Colonic mucosa (tissue), 4 donors: Measurements from ENCODE around the gene ZNF333. TPM values are rescaled to one million over a fixed set of nuclear protein-coding genes. Genes with fewer than 3 reads are reported as not detected.

Experiments
- DNase-seq: peaks from one replicate; pipeline ENCODE4 v3.0.0-alpha.2; 2020
- H3K27ac ChIP-seq: fragments of 200-600 bp; one replicate; pipeline ENCODE4 v1.8.0; 2021
- H3K27me3 ChIP-seq: fragments of 200-600 bp; one replicate; pipeline ENCODE4 v1.8.0; 2021
- H3K36me3 ChIP-seq: fragments of 200-600 bp; one replicate; pipeline ENCODE4 v1.8.0; 2021
- H3K4me1 ChIP-seq: fragments of 200-600 bp; one replicate; pipeline ENCODE4 v1.8.0; 2021; ENCODE audit warnings: mild to moderate bottlenecking
- H3K4me3 ChIP-seq: fragments of 200-600 bp; one replicate; pipeline ENCODE4 v1.8.0; 2021
- H3K9ac ChIP-seq, 2 donors: one replicate each; pipeline ENCODE4 v1.7.0; 2013; ENCODE audit warnings: control low read depth in 2 of 2, low read depth in 2 of 2, low read length in 2 of 2
- H3K9me3 ChIP-seq: fragments of 200-600 bp; one replicate; pipeline ENCODE4 v1.8.0; 2021
- intact Hi-C: fragments of 100-400 bp; cut with DNase I; formaldehyde crosslinking; loops from one replicate; pipeline ENCODE4 v1.14.1; 2022
- total RNA-seq, 2 donors: library from RNA; stranded (reverse); fragmentation: NEBNext Ultra II Directional in 1 of 2; extraction: Animal tissue kit (Norgen Biotek cat#: 25700) in 1 of 2; gene quantifications; one replicate each; pipeline ENCODE4 v1.2.1, GENCODE V29; 2021
- TF ChIP-seq, protein P1 (sequence below): fragments of 200-600 bp; IDR thresholded peaks from one replicate; pipeline ENCODE4 v1.8.0; 2022; ENCODE audit warnings: antibody characterized with exemption, mild to moderate bottlenecking
- donor health status: healthy.
- donor health status: DM: no; HTN: no; CAD: no.
- donor health status: DM: no; HTN: no; CAD: no.

Gene ZNF333
- total RNA-seq, 2 donors from 2014 or later, result 6.7 to 7.3 TPM

DNA sequence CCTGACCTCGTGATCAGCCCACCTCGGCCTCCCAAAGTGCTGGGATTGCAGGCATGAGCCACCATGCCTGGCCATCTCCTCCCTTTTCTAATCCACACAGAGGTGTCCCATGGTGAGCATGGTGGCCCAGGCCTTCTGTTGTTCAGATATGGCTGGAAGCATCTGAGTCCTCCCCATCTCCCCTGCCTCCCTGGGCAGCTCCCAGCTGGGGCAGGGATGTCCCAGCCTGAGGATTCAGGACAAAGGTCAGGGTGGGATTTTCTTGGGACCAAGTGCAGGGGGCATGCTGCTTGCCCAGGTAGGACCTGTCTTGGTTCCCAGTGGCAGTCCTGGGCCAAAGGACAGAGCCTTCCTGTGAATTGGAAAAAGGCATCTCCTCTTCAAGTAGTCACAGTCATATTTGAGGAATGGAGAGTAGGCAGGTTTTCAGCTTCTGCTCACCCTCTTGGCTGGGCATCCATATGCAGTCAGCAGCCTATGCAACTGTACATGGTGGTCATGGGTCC, 77.7 kb downstream of the ZNF333 start:
- H3K9ac ChIP-seq, result no peak overlapping the region
- TF ChIP-seq, protein P1, sequence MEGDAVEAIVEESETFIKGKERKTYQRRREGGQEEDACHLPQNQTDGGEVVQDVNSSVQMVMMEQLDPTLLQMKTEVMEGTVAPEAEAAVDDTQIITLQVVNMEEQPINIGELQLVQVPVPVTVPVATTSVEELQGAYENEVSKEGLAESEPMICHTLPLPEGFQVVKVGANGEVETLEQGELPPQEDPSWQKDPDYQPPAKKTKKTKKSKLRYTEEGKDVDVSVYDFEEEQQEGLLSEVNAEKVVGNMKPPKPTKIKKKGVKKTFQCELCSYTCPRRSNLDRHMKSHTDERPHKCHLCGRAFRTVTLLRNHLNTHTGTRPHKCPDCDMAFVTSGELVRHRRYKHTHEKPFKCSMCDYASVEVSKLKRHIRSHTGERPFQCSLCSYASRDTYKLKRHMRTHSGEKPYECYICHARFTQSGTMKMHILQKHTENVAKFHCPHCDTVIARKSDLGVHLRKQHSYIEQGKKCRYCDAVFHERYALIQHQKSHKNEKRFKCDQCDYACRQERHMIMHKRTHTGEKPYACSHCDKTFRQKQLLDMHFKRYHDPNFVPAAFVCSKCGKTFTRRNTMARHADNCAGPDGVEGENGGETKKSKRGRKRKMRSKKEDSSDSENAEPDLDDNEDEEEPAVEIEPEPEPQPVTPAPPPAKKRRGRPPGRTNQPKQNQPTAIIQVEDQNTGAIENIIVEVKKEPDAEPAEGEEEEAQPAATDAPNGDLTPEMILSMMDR, result no peak
- DNase-seq, result no peak
- no peaks in the 10 kb centered on the region for H3K9me3 ChIP-seq
- H3K4me1 ChIP-seq, result no peaks in the 10 kb centered on the region
- no peak overlapping the region for H3K27ac ChIP-seq
- no peaks in the 10 kb centered on the region for H3K36me3 ChIP-seq
- H3K4me3 ChIP-seq, result no peak overlapping the region
- intact Hi-C loops, result loop anchor here (5.0 kb wide), 1 partner anchor 370 kb away; no protein-coding TSS in a partner anchor
- no peaks in the 10 kb centered on the region for H3K27me3 ChIP-seq

DNA sequence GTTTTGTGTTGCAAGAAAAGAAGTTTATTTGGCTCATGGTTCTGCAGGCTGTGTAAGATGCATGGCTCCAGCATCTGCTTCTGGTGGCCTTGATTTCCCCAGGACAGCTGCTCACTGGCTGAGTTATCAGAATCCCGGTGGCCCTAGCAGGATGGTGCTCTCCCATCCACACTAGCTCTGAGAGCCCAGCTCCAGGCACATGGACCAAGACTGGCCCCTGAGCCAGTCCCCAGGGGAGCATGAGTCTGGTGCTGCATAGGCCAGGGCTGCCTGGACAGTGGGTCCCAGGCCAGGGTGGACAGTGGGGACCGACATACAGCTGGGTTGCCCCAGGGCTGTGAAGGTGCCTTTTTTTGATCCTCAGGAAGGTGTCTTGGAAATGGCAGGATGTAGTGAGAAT, 78.2 kb downstream of the ZNF333 start:
- Histone ChIP-seq H3K27me3 (no peaks in the 10 kb centered on the region), H3K27ac (no peak overlapping the region), H3K9ac (no peak overlapping the region), H3K36me3 (no peaks in the 10 kb centered on the region), H3K4me3 (no peak overlapping the region), H3K4me1 (no peaks in the 10 kb centered on the region), H3K9me3 (no peaks in the 10 kb centered on the region)
- no peak for DNase-seq
- TF ChIP-seq, protein P1, result no peak
- intact Hi-C loops, result loop anchor here (5.0 kb wide), 1 partner anchor 371 kb away; no protein-coding TSS in a partner anchor

DNA sequence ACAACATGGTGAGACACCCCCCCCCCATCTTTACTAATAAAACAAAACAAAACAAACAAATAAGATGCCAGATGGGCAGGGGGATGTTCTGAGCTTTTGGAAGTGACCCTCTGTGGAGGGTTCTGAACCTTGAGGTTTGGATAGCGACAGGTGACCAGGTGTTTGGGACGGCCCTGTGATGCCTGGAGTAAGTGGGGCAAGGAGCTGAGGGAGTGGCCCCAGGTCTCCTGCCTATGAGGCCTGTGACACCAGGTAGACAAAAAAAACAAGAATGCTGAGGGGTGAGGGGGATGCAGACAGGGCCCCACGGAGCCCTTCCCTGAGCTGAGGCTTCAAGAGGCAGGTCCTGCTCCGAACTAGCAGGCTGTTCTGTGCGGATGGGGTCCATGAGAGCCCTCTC, 79.4 kb downstream of the ZNF333 start:
- Histone ChIP-seq H3K27me3 (no peaks in the 10 kb centered on the region), H3K4me3 (no peak overlapping the region), H3K9me3 (no peaks in the 10 kb centered on the region), H3K4me1 (no peaks in the 10 kb centered on the region), H3K36me3 (no peaks in the 10 kb centered on the region), H3K9ac (no peak overlapping the region), H3K27ac (no peak overlapping the region)
- TF ChIP-seq, protein P1, result no peak
- DNase-seq, result no peak
- intact Hi-C loops, result loop anchor here (5.0 kb wide), 1 partner anchor 372 kb away; no protein-coding TSS in a partner anchor

DNA sequence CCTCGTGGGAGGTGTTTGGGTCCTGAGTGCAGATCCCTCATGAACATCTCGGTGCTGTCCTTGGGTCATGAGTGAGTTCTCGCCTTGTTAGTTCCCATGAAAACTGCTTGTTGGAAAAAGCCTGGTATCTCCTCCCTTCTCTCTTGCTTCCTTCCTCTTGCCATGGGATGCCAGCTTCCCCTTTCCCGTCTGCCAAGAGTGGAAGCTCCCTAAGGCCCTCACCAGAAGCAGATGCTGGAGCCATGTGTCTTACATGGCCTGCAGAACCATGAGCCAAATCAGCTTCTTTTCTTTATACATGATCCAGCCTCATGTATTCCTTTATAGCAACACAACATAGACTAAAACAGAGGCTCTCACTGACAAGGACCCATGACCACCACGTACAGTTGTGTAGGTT, 80.3 kb downstream of the ZNF333 start:
- Histone ChIP-seq H3K36me3 (no peaks in the 10 kb centered on the region), H3K4me3 (no peak overlapping the region), H3K9ac (no peak overlapping the region), H3K9me3 (no peaks in the 10 kb centered on the region), H3K27ac (no peak overlapping the region), H3K4me1 (no peaks in the 10 kb centered on the region), H3K27me3 (no peaks in the 10 kb centered on the region)
- intact Hi-C loops, result no loop called here
- TF ChIP-seq, protein P1, result no peak
- no peak for DNase-seq

DNA sequence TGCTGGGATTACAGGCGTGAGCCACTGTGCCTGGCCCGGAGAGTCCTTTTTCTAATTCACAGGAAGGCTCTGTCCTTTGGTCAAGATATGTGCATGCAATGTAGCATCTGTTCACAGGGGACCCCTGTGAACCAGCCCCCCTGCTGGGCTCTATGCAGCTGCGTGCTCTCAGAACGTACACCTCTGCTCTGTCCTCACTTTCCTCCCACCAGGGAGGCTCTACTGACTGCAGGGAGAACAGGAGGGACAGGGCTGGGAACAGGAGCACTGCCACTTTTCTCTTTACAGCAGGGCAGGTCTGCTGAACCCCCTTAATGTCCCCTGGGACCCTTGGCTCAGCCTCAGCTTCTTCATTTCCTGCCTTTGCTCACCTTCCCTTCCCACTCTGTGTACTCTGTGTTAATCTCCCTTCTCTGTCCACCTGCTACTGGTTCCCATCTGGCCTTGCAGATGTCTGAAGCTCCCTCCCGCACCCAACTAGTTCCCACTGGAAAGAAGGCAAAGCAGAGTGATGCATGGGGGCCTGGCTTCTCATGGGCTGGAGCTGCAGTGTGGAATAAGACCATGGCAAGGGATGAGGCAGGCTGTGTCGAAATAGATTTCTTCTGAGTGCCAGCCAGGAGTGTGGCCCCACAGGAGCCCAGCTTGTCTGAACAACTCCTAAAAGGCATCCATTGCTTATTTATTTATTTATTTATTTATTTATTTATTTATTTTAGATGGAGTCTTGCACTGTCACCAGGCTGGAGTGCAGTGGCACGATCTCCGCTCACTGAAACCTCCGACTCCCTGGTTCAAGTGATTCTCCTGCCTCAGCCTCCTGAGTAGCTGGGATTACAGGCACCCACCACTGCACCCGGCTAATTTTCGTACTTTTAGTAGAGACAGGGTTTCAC, 81.3 kb downstream of the ZNF333 start:
- TF ChIP-seq, protein P1, result no peak
- Histone ChIP-seq H3K4me3 (no peak overlapping the region), H3K4me1 (no peaks in the 10 kb centered on the region), H3K27ac (no peak overlapping the region), H3K9me3 (no peaks in the 10 kb centered on the region), H3K27me3 (no peaks in the 10 kb centered on the region), H3K9ac (no peak overlapping the region), H3K36me3 (no peaks in the 10 kb centered on the region)
- DNase-seq, result no peak
- intact Hi-C loops, result no loop called here
